CD14-positive monocyte (primary cell): Measurements from ENCODE around the gene CCNQ. TPM values are rescaled to one million over a fixed set of nuclear protein-coding genes. Genes with fewer than 3 reads are reported as not detected.

ENCODE experiments used
- DNase-seq, 3 donors: peaks; one replicate each; pipeline ENCODE4 v3.0.0-alpha.2; 2011 to 2022
- H2AFZ ChIP-seq: 2 replicates; pipeline ENCODE4 v1.6.0; 2012; ENCODE audit warnings: mild to moderate bottlenecking, low read depth, low read length, inconsistent platforms; ENCODE audit not compliant: insufficient read depth, poor library complexity, severe bottlenecking
- H3K27ac ChIP-seq, 2 donors: 1 replicate in 1 of 2; 2 replicates in 1 of 2; pipeline ENCODE4 v1.5.1; 2012 to 2013; ENCODE audit warnings: low read length in 2 of 2, control low read depth in 1 of 2, inconsistent platforms in 1 of 2, low read depth in 1 of 2, mild to moderate bottlenecking in 1 of 2
- H3K27me3 ChIP-seq, 2 donors: one replicate each; pipeline versions ENCODE4 v1.6.0 to v1.6.1; 2011 to 2013; ENCODE audit warnings: low read length in 2 of 2; ENCODE audit not compliant: control insufficient read depth in 2 of 2, insufficient read depth in 2 of 2
- H3K36me3 ChIP-seq, 2 donors: replicated peaks in 1 of 2; 1 replicate in 1 of 2; 2 replicates in 1 of 2; pipeline versions ENCODE4 v1.5.1 to v1.6.1; 2012 to 2013; ENCODE audit warnings: low read length in 2 of 2, control low read depth in 1 of 2, inconsistent platforms in 1 of 2, mild to moderate bottlenecking in 1 of 2; ENCODE audit not compliant: insufficient read depth in 2 of 2, control insufficient read depth in 1 of 2
- H3K4me1 ChIP-seq, 2 donors: 1 replicate in 1 of 2; 2 replicates in 1 of 2; pipeline versions ENCODE4 v1.5.1 to v1.6.1; 2012 to 2013; ENCODE audit warnings: low read length in 2 of 2, control low read depth in 1 of 2, inconsistent platforms in 1 of 2, mild to moderate bottlenecking in 1 of 2, moderate library complexity in 1 of 2; ENCODE audit not compliant: insufficient read depth in 2 of 2, control insufficient read depth in 1 of 2
- H3K4me2 ChIP-seq: replicated peaks from 2 replicates; pipeline ENCODE3; 2012; ENCODE audit warnings: low read length, moderate library complexity, mild to moderate bottlenecking; ENCODE audit not compliant: poor library complexity, severe bottlenecking; ENCODE audit errors: extremely low read depth
- H3K4me3 ChIP-seq, 3 experiments: fragments of 200-600 bp in 1 of 3; sonication (generic) in 1 of 3; replicated peaks in 1 of 3; 1 replicate in 2 of 3; 2 replicates in 1 of 3; pipeline ENCODE4 v1.5.1; 2011 to 2013; ENCODE audit warnings: low read length in 3 of 3, mild to moderate bottlenecking in 3 of 3, control low read depth in 2 of 3, low read depth in 2 of 3, inconsistent platforms in 1 of 3, moderate library complexity in 1 of 3
- H3K79me2 ChIP-seq: 2 replicates; pipeline ENCODE4 v1.6.0; 2012; ENCODE audit warnings: mild to moderate bottlenecking, control low read depth, inconsistent platforms, low read length, moderate library complexity; ENCODE audit not compliant: insufficient read depth
- H3K9ac ChIP-seq: 2 replicates; pipeline ENCODE4 v1.6.0; 2017; ENCODE audit warnings: low read length, mild to moderate bottlenecking; ENCODE audit not compliant: insufficient read depth, poor library complexity, severe bottlenecking
- H3K9me3 ChIP-seq, 2 donors: replicated peaks in 1 of 2; 1 replicate in 1 of 2; 2 replicates in 1 of 2; pipeline versions ENCODE4 v1.5.1 to v1.6.1; 2012 to 2013; ENCODE audit warnings: low read length in 2 of 2, control low read depth in 1 of 2; ENCODE audit not compliant: control insufficient read depth in 1 of 2, insufficient read depth in 1 of 2
- H4K20me1 ChIP-seq: 2 replicates; pipeline ENCODE4 v1.6.0; 2012; ENCODE audit warnings: mild to moderate bottlenecking, low read length, control low read depth, moderate library complexity; ENCODE audit not compliant: insufficient read depth
- H3K27ac Mint-ChIP-seq, 7 donors: one replicate each; pipeline ENCODE4 v1.8.0; 2020; ENCODE audit warnings: mild to moderate bottlenecking in 7 of 7, mixed read lengths in 7 of 7, moderate library complexity in 6 of 7, inconsistent platforms in 2 of 7
- H3K27me3 Mint-ChIP-seq, 3 donors: one replicate each; pipeline ENCODE4 v1.8.0; 2021 to 2022; ENCODE audit warnings: low read depth in 3 of 3, mild to moderate bottlenecking in 3 of 3, mixed read lengths in 3 of 3, moderate library complexity in 3 of 3, inconsistent platforms in 1 of 3
- H3K36me3 Mint-ChIP-seq, 2 donors: one replicate each; pipeline ENCODE4 v1.8.0; 2020; ENCODE audit warnings: mixed read lengths in 2 of 2, inconsistent platforms in 1 of 2, mild to moderate bottlenecking in 1 of 2
- H3K4me1 Mint-ChIP-seq: one replicate; pipeline ENCODE4 v1.8.0; 2020; ENCODE audit warnings: mild to moderate bottlenecking, mixed read lengths
- H3K4me3 Mint-ChIP-seq, 2 donors: one replicate each; pipeline ENCODE4 v1.8.0; 2020; ENCODE audit warnings: mild to moderate bottlenecking in 2 of 2, mixed read lengths in 2 of 2, moderate library complexity in 1 of 2
- H3K9me3 Mint-ChIP-seq, 7 donors: one replicate each; pipeline ENCODE4 v1.8.0; 2020 to 2022; ENCODE audit warnings: mixed read lengths in 7 of 7, mild to moderate bottlenecking in 6 of 7, moderate library complexity in 6 of 7, inconsistent platforms in 2 of 7
- CTCF ChIP-seq: fragments of 200-600 bp; IDR thresholded peaks from one replicate; pipeline ENCODE4 v1.8.0; 2022; ENCODE audit warnings: antibody characterized with exemption, mild to moderate bottlenecking
- WGBS: methylation state at CpG from one replicate; pipeline ENCODE4 v1.1.5; 2013; ENCODE audit warnings: missing lambda C conversion rate; ENCODE audit not compliant: insufficient coverage; 5-methylcytosine and 5-hydroxymethylcytosine counted together
- intact Hi-C, 2 donors: fragments of 100-400 bp; cut with micrococcal nuclease; formaldehyde crosslinking; loops; one replicate each; pipeline versions ENCODE4 v1.15.0 to v1.15.1; 2023
- polyA plus RNA-seq, 3 donors: library from polyadenylated mRNA; depleted of rRNA in 1 of 3; unstranded in 2 of 3; stranded (reverse) in 1 of 3; fragments of 300-500 nt in 2 of 3; fragments of >200 nt in 1 of 3; fragmentation: Illumina TruSeq in 2 of 3; gene quantifications; 1 replicate in 2 of 3; 2 replicates in 1 of 3; pipeline ENCODE4 v1.2.3, GENCODE V29; 2012 to 2021

The CCNQ gene
- polyA plus RNA-seq, 3 donors: 21.8 to 35.6 (median 29.3) TPM

GRCh38 chrX:153544727-153545126 lies 54.2 kb downstream of the CCNQ start:
- H3K27ac Mint-ChIP-seq: no peak overlapping the region
- no peak for TF ChIP-seq CTCF

GRCh38 chrX:153539979-153540358 lies 59.0 kb downstream of the CCNQ start:
- DNase-seq: no peak
- H3K9me3 Mint-ChIP-seq: peaks cover 0 to 2% (median 0%) of the 10 kb centered on the region in 7 donors
- Histone ChIP-seq H4K20me1 (no peaks in the 10 kb centered on the region), H3K79me2 (no peaks in the 10 kb centered on the region), H3K4me3 (no peak overlapping the region), H3K4me2 (no peak overlapping the region), H3K27me3 (no peaks in the 10 kb centered on the region), H3K9me3 (no peaks in the 10 kb centered on the region), H3K36me3 (no peaks in the 10 kb centered on the region), H3K27ac (no peak overlapping the region), H3K9ac (no peak overlapping the region), H3K4me1 (no peaks in the 10 kb centered on the region), H2AFZ (no peak overlapping the region)
- 70% methylated on average over 7 of the region's 9 CpGs for WGBS
- H3K4me3 Mint-ChIP-seq: no peak overlapping the region
- no peaks in the 10 kb centered on the region for H3K4me1 Mint-ChIP-seq
- intact Hi-C loops: loop anchor here in 1 of 2 donors (5.0 kb wide), 1 partner anchor 127 kb away; no protein-coding TSS in a partner anchor
- peak overlapping the region in 1 of 7 donors; percentile 35 for H3K27ac Mint-ChIP-seq
- peaks cover 1 to 12% (median 6%) of the 10 kb centered on the region in 3 donors for H3K27me3 Mint-ChIP-seq
- H3K36me3 Mint-ChIP-seq: no peaks in the 10 kb centered on the region
- no peak for TF ChIP-seq CTCF

More at GRCh38 chrX:153544727-153545126, 54.2 kb downstream of the CCNQ start:
- no peak for DNase-seq
- no peaks in the 10 kb centered on the region for H3K36me3 ChIP-seq
- H3K9me3 ChIP-seq: no peaks in the 10 kb centered on the region
- no peaks in the 10 kb centered on the region for H3K36me3 Mint-ChIP-seq
- peaks cover 0 to 19% (median 13%) of the 10 kb centered on the region in 3 donors for H3K27me3 Mint-ChIP-seq
- H3K9ac ChIP-seq: no peak overlapping the region
- H4K20me1 ChIP-seq: no peaks in the 10 kb centered on the region
- no peak overlapping the region for H3K4me2 ChIP-seq
- no peak overlapping the region for H3K4me3 Mint-ChIP-seq
- WGBS: 86% methylated on average over 1 of the region's 8 CpGs
- intact Hi-C loops: no loop called here
- H3K27me3 ChIP-seq: no peaks in the 10 kb centered on the region
- H3K4me1 ChIP-seq: no peaks in the 10 kb centered on the region
- H3K4me1 Mint-ChIP-seq: peaks cover 2% of the 10 kb centered on the region
- H3K9me3 Mint-ChIP-seq: peaks cover 0 to 2% (median 0%) of the 10 kb centered on the region in 7 donors
- H3K79me2 ChIP-seq: no peaks in the 10 kb centered on the region
- H2AFZ ChIP-seq: no peak overlapping the region
- H3K27ac ChIP-seq: no peak overlapping the region
- no peak overlapping the region for H3K4me3 ChIP-seq
